ENCODE measurements around the gene FCHO2.
"Not testable (repeated sequence)": the region's sequence is repeated elsewhere in the genome, so short reads cannot be mapped to it uniquely, and the experiment has no call there.

FCHO2 gene

GRCh38 chr5:72956324-72957140, 691 bp downstream of the FCHO2 start:
- DNase-seq, result peak; percentile 62

- no peak for DNase-seq
These were observed 1.5 kb downstream of the FCHO2 start for GRCh38 chr5:72957337-72957736.

GRCh38 chr5:72959257-72959656, 3.4 kb downstream of the FCHO2 start:
- no peak for DNase-seq

DNA sequence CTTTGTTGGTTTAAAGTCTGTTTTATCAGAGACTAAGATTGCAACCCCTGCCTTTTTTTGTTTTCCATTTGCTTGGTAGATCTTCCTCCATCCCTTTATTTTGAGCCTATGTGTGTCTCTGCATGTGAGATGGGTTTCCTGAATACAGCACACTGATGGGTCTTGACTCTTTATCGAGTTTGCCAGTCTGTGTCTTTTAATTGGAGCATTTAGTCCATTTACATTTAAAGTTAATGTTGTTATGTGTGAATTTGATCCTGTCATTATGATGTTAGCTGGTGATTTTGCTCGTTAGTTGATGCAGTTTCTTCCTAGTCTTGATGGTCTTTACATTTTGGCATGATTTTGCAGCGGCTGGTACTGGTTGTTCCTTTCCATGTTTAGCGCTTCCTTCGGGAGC, 18.6 kb downstream of the FCHO2 start:
- DNase-seq, result not testable (repeated sequence)

DNA sequence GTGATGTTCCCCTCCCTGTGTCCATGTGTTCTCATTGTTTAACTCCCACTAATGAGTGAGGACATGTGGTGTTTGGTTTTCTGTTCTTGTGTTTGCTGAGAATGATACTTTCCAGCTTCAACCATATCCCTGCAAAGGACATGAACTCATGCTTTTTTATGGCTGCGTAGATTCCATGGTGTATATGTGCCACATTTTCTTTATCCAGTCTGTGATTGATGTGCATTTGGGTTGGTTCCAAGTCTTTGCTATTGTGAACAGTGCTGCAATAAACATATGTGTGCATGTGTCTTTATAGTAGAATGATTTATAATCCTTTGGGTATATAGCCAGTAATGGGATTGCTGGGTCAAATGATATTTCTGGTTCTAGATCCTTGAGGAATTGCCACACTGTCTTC, 21.0 kb downstream of the FCHO2 start:
- DNase-seq, result not testable (repeated sequence)

DNA sequence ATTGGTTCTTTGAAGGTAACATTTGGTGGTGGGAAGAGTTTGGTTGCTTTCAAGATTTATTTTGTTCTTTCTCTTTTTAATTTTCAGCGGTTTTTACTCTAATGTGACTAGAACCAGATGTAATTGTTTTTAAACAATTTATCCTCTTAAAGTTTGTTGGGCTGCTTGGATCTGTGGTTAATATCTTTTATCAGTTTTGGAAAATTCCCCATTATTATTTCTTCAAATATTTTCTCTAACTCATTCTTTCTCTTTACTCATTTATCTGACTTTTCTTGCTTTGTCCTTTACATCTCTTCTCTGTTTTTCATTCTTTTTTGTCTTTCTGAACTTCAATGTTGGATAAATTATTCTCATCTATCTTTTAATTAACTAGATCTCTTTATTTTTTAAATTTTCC, 29.9 kb downstream of the FCHO2 start:
- DNase-seq, result no peak

DNA sequence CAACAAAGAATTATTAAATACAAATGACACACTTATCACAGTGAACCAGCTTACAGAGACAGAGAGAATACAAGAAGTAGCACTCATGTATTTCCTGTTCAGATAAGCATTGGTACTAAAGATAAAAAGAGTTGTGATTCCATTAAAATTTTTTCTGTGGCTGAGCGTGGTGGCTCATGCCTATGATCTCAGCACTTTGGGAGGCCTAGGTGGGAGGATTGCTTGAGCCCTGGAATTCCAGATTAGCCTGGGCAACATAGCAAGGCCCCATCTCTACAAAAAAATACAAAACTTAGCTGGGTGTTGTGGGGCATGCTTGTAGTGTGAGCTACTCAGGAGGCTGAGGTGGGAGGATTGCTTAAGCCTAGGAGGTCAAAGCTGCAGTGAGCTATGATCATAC, 32.9 kb downstream of the FCHO2 start:
- DNase-seq, result peak; percentile 12

- no peak for DNase-seq
These were observed 35.6 kb downstream of the FCHO2 start for GRCh38 chr5:72991394-72991793.

- DNase-seq, result no peak
These were observed 38.7 kb downstream of the FCHO2 start for GRCh38 chr5:72994578-72994977.

DNA sequence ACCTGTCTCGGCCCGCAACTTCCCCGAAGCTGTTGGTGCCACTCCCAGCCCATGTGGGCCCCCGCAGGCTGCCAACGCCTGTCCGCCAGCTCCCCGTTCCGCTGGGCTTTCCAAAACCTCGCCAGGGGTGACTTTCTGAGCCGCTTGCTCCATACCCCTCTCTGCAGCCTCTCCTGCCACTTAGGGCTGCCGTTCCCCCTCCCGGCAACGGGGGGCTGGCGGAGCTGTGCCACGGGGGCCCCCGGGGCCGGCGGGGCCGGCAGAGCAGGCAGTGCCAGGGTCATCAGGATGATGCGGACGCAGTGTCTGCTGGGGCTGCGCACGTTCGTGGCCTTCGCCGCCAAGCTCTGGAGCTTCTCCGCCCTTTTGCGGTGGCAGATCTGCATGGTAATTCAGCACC, 40.8 kb downstream of the FCHO2 start:
- DNase-seq, result no peak

DNA sequence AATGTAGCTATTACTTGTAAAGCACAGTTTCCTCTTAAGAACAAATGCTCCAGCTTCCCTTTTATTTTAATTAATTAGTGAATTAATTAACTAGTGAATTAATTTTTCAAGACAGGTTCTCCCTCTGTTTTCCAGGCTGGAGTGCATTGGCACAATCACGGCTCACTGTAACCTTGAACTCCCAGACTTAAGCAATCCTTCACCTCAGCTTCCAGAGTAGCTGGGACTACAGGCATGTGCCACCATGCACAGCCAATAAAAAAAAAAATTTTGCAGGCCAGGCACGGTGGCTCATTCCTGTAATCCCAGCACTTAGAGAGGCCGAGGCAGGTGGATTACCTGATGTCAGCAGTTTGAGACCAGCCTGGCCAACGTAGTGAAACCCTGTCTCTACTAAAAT, 44.1 kb downstream of the FCHO2 start:
- DNase-seq, result no peak

DNA sequence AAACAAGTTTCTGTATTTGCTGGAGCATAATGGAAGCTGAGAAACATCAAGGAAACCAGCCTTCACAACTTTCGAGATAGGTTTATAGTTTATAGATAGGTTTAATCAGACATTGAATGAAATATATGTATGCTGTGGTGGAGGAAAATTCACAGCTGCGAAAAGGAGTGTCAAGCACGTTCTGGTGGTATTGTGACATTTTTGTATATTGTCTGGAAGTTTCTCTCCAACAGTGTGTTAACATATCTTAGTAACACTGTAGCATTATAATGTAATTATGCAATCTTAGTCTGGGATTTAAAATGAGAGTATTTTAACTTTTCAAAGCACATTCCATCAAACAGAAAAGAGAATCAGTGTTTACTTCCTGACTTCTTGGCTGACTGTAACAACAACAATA, 50.0 kb downstream of the FCHO2 start:
- no peak for DNase-seq

DNA sequence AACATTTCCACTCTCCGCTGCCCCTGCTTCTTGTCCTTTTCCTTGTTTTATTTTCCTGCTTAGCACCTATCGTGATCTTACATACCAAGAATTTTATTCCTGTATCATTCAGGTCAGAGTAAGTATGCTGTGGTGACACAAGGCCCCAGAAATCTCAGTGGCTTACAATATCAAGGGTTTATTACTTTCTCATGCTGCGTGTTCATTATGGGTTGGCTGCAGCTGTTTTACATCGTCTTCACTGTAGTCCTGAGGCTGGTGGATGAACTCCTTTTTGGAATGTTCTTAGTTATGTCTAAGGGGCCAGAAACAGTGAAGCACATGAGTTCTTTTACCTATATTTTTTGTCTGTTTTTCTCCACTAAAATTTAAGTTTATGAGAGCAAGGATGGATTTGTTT, 51.2 kb downstream of the FCHO2 start:
- peak; percentile 35 for DNase-seq

DNA sequence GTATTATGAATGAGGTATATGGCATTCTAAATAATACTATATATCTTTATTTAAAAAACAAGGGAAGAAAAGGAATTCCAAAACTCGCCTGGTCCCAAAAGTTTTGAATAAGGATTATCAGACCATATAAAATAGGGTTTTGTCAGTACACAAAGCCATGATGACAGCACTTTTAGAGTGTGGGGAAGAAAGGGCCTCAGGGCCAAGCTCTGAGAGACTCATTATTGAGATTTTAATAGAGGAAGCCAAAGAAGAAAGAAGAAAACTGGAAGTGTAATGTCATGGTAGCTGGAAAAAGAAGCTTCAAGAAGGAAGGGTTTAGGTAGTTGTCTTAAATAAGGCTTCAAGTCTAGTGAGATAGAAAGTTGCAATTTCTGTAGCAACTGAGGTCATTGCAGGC, 53.0 kb downstream of the FCHO2 start:
- DNase-seq, result no peak

- not testable (repeated sequence) for DNase-seq
These were observed 55.8 kb downstream of the FCHO2 start for GRCh38 chr5:73011612-73012011.

DNA sequence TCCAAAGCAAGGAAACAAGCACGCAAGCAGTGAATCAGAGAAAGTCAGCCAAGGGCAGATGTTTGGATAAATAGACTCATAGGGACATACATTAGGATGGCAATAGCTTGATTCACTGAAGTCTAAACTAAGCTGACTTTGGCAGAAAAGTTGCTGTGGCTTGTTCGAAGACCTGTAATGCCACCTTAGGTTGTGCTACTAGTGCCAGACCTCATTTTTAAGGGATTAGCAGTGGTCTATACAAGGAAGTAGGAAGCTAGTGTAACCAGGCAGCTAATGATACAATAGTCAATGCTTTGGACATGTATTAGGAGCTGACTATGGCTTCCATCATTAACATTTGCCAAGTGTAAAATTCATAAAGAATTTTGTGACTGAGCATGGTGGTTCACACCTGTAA, 63.1 kb downstream of the FCHO2 start:
- DNase-seq, result no peak

GRCh38 chr5:73019766-73020165, 63.9 kb downstream of the FCHO2 start:
- no peak for DNase-seq

GRCh38 chr5:73022471-73023169, 66.8 kb downstream of the FCHO2 start:
- no peak for DNase-seq

DNA sequence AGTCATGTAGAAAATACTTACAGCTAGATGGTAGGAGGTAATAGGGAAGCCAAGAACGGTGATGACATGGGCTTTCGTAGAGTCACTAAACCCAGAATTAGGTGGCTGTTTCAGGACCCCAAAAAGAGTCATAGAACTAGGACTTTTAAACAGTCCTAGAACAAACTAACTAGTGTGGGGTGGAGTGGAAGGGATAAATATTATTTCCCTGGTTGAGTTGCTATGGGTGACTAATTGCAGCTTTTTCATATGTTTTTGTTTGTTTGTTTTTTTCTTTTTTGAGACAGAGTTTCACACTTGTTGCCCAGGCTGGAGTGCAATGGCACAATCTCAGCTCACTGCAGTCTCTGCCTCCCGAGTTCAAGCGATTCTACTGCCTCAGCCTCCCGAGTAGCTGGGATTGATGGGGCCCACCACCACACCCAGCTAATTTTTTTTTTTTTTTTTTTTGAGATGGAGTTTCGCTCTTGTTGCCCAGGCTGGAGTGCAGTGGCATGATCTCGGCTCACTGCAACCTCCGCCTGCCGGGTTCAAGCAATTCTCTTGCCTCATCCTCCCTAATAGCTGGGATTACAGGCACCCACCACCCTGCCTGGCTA, 69.2 kb downstream of the FCHO2 start:
- not testable (repeated sequence) for DNase-seq

GRCh38 chr5:73027361-73027760, 71.5 kb downstream of the FCHO2 start:
- no peak for DNase-seq

DNA sequence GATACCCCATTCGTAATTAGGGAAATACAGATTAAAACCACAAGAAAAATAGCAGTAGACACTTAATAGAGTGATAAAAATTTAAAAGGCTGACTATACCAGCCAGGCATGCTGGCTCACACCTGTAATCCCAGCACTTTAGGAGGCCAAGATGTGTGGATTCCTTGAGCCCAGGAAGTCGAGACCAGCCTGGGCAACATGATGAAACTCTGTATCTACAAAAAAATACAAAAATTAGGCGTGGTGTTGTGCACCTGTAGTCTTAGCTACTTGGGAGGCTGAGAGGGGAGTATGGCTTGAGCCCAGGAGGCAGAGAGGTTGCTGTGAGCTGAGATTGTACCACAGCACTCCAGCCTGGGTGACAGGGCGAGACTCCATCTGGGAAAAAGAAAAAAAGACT, 72.0 kb downstream of the FCHO2 start:
- DNase-seq, result no peak

- peak; percentile 81 for DNase-seq
These were observed 73.3 kb downstream of the FCHO2 start for GRCh38 chr5:73028991-73029595.

- DNase-seq, result peak; percentile 24
These were observed 74.7 kb downstream of the FCHO2 start for GRCh38 chr5:73030531-73030930.

DNA sequence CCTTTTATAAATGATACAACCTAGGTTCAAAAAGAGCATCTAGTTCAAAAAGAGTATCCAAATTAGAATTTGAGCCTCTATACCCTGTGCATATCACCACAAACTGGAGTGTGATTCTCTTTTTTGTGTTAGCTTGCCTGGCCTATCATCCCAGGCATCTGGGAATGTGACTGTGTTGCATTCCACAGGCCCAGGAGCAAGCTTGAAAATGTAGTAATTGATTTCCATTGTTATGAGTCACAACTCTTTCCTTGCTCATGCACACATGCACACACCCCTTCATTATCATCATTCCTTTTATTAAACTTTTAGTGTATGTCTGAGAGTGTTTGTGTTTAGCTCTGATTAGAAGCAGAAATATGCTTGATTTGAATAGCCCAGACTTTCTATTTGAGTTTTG, 75.2 kb downstream of the FCHO2 start:
- DNase-seq, result peak; percentile 94
